Measurements from ENCODE around the gene TNNI3K. TPM values are rescaled to one million over a fixed set of nuclear protein-coding genes. Genes with fewer than 3 reads are reported as not detected.
A peak's percentile ranks its signal among the peaks of the same experiment; 100 is the strongest.

The TNNI3K gene
- total RNA-seq, 1 experiment from 2014 or later = 0.49 TPM

GRCh38 chr1:74197657-74198552 is 37.3 kb upstream of the TNNI3K start, which contains the start of the genes FPGT and LRRIQ3 (continued):
- no peak for TF ChIP-seq ZNF274 (IDR thresholded peaks at IDR 0.05; ENCODE audit: low read depth, low read length)
- peak; percentile 86 for TF ChIP-seq POLR2AphosphoS5 (IDR thresholded peaks at IDR 0.05; ENCODE audit: low read depth, low read length)
- TF ChIP-seq FOSL1 (IDR thresholded peaks at IDR 0.05; ENCODE audit: low read depth) = no peak
- no peak for TF ChIP-seq ZBTB33 (IDR thresholded peaks at IDR 0.05; ENCODE audit: extremely low read depth, insufficient replicate concordance, low read length)
- TF ChIP-seq ZFX (IDR thresholded peaks at IDR 0.05) = peak; percentile 55; the same call in 1 of the 2 replicates
- no peak for TF ChIP-seq REST (IDR thresholded peaks at IDR 0.05; ENCODE audit: low read depth)
- TF ChIP-seq CBX3 (IDR thresholded peaks at IDR 0.05; ENCODE audit: low read depth) = no peak
